Kidney epithelial cell (primary cell): ENCODE results near the gene CAPN11. TPM values are rescaled to one million over a fixed set of nuclear protein-coding genes. Genes with fewer than 3 reads are reported as not detected.

ENCODE experiments used
- DNase-seq: peaks from one replicate; pipeline ENCODE4 v3.0.0-alpha.2; 2010; ENCODE audit warnings: low read depth
- H3K27me3 ChIP-seq: 2 replicates; pipeline ENCODE4 v1.6.0; 2011; ENCODE audit warnings: low read length; ENCODE audit not compliant: control insufficient read depth, insufficient read depth
- H3K36me3 ChIP-seq: 2 replicates; pipeline ENCODE4 v1.5.1; 2011; ENCODE audit warnings: low read length; ENCODE audit not compliant: control insufficient read depth, insufficient read depth
- H3K4me3 ChIP-seq: 2 replicates; pipeline ENCODE4 v1.5.1; 2011; ENCODE audit warnings: low read depth, mild to moderate bottlenecking, control low read depth, low read length
- total RNA-seq: library from RNA; depleted of rRNA; stranded (reverse); fragments of >200 nt; gene quantifications from 2 replicates; pipeline ENCODE4 v1.2.3, GENCODE V29; 2015
- TF ChIP-seq, protein P1 (sequence below): IDR thresholded peaks from 2 replicates; pipeline ENCODE4 v1.5.1; 2011; ENCODE audit warnings: mild to moderate bottlenecking, moderate library complexity, low read length, control low read depth, inconsistent platforms; ENCODE audit not compliant: insufficient read depth, poor library complexity, severe bottlenecking

Gene CAPN11
- total RNA-seq, 1 donor from 2014 or later: not detected

DNA sequence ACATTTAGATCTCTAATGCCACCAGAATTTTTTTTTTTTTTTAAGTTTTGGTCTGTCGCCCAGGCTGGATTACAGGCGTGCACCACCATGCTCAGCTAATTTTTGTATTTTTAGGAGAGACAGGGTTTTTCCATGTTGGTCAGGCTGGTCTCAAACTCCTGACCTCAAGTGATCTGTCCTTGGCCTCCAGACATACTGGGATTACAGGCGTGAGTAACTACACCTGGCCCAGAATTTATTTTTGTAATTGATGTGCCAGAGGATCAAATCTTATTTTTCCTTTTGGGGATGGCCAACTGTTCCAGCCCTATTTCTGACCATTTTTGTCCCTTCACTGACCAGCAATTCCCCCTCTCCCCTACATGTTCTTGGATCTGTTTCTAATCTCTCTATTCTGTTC is 40.1 kb downstream of the CAPN11 start:
- no peak overlapping the region for H3K4me3 ChIP-seq
- TF ChIP-seq, protein P1, sequence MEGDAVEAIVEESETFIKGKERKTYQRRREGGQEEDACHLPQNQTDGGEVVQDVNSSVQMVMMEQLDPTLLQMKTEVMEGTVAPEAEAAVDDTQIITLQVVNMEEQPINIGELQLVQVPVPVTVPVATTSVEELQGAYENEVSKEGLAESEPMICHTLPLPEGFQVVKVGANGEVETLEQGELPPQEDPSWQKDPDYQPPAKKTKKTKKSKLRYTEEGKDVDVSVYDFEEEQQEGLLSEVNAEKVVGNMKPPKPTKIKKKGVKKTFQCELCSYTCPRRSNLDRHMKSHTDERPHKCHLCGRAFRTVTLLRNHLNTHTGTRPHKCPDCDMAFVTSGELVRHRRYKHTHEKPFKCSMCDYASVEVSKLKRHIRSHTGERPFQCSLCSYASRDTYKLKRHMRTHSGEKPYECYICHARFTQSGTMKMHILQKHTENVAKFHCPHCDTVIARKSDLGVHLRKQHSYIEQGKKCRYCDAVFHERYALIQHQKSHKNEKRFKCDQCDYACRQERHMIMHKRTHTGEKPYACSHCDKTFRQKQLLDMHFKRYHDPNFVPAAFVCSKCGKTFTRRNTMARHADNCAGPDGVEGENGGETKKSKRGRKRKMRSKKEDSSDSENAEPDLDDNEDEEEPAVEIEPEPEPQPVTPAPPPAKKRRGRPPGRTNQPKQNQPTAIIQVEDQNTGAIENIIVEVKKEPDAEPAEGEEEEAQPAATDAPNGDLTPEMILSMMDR: no peak
- DNase-seq: no peak
- no peaks in the 10 kb centered on the region for H3K27me3 ChIP-seq
- no peaks in the 10 kb centered on the region for H3K36me3 ChIP-seq

DNA sequence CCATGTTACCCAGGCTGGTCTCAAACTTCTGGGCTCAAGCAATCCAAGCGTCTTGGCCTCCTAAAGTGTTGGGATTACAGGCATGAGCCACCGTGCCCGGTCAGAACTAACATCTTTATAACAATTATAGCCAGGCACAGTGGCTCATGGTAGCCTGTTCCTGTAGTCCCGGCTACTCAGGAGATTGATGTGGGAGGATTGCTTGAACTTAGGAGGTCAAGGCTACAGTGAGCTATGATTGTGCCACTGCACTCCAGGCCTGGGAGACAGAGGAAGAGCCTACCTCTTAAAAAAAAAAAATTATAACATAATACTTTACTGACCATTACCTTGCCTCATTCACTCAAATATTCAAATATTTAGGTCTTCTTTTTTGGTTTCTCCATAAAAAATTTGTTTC is 41.3 kb downstream of the CAPN11 start:
- Histone ChIP-seq H3K36me3 (no peaks in the 10 kb centered on the region), H3K27me3 (no peaks in the 10 kb centered on the region), H3K4me3 (no peak overlapping the region)
- TF ChIP-seq, protein P1: no peak
- no peak for DNase-seq

DNA sequence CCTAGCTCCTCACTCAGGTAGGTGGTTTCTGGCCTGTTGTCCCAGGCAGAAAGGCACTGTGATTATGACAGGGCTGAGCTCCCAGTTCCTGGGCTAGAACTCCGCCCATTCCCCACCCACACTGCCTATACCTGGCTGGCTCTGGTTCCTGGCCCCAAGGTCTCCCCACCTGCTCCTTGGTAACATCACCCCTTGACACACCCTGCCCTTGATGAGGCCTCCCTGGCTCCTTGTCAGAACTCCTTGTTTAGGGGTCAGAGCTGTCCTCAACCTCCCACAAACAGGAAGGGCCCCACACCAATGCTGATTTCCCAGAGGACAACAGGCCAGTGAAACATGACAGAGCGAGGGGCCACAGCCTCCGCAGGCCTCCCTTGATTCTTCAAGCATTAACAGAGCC is 42.6 kb downstream of the CAPN11 start:
- Histone ChIP-seq H3K36me3 (no peaks in the 10 kb centered on the region), H3K4me3 (no peak overlapping the region), H3K27me3 (no peaks in the 10 kb centered on the region)
- DNase-seq: no peak
- TF ChIP-seq, protein P1: no peak

DNA sequence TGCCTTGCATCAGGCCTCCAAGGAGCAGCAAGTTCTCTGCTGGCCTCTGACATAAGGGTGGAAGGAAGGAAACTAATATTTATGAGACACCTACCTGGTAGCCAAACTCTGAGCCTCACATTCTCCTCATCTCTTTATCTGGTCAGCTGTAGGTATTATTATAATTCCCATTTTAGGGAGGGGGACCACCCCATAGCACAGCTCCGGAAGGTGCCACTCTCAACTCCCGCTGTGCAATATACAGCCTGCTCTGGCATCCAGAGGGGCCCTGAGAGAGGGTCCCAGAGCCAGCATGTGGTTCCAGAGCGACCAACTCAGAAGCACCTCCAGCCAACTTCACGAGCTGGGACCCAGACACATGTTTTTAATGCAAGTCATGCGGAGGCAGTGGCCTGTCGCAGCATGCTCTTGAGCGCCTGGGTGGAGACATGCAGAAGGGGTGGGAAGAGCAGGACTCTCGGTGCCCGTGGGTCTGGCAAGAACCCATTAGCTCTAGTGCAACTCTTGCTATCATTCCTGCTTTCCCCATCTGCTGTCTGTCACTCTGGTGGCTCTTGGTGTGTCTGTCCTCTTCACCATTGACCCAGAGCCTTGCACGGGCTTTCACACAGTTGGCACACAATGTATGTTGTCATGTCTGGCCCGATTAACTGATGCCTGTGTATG is 43.2 kb downstream of the CAPN11 start:
- TF ChIP-seq, protein P1: no peak
- Histone ChIP-seq H3K36me3 (no peaks in the 10 kb centered on the region), H3K4me3 (no peak overlapping the region), H3K27me3 (no peaks in the 10 kb centered on the region)
- DNase-seq: no peak

- no peak for DNase-seq
- TF ChIP-seq, protein P1: no peak
- H3K4me3 ChIP-seq: no peak overlapping the region
Observed at GRCh38 chr6:44202332-44202971, 43.8 kb downstream of the CAPN11 start.

More at GRCh38 chr6:44202332-44202971, 43.8 kb downstream of the CAPN11 start:
- Histone ChIP-seq H3K36me3 (no peaks in the 10 kb centered on the region), H3K27me3 (no peaks in the 10 kb centered on the region)
